DND-41 (cell line): ENCODE data around the gene RPUSD3.

Experiments used
- CTCF ChIP-seq: IDR thresholded peaks from 2 replicates; pipeline ENCODE4 v1.5.1; 2012; ENCODE audit warnings: borderline replicate concordance, low read length, moderate library complexity, mild to moderate bottlenecking; ENCODE audit not compliant: poor library complexity, severe bottlenecking; ENCODE audit errors: extremely low read depth
- EZH2 ChIP-seq: IDR thresholded peaks from 3 replicates; pipeline ENCODE4 v1.6.1; 2012; ENCODE audit warnings: borderline replicate concordance, low read depth, mild to moderate bottlenecking, moderate library complexity, low read length, inconsistent platforms; ENCODE audit not compliant: severe bottlenecking

GRCh38 chr3:9883706-9884554 is 40.1 kb upstream of the RPUSD3 start:
- no peak for TF ChIP-seq EZH2
- TF ChIP-seq CTCF, result no peak
